DMS53 treated with DMSO at 0.1 percent for 48 hours (cell line): ENCODE results near the gene ZFPL1.

Experiments
- DNase-seq: peaks from one replicate; lab custom pipeline; 2025; ENCODE audit not compliant: unreplicated experiment; lab: John Stamatoyannopoulos, UW

ZFPL1 gene

DNA sequence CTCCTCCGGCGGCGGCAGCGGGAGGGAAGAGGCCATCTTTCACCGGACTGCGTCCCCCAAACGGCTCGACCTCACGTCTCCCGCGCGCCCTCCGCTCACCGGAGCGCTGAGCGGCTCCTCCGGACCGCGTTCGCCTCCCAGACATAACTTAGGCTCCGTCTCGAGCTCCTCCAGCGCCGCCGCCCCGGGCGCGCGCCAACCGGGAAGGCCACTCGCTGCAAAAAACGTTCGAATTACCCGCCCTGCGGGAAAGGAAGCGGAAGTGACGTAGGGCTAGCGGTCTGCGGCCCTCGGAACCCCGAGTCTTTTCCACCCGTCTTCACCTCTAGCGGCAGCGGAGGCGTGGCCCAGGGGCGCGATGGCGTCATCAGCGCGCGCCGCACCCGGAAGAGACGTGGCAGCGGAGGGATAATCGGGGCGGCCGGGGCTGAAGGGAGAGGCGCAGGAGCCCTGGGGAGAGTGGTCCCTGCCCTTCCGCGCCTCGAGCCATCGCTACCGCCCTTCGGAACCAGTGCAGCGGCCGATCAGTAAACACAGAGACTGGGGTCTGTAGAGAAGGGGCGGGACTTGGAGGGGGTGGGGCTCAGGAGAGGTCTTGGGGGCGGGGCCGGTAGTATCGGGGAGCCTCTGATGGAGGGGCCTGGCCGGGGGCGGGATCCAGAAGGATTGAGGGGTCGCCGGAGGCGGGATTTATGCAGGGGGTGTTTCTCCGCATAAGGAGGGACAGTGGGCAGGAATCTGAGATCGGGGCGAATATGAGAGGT is at the start of gene ZFPL1, which contains the start of gene CDCA5:
Gene ZFPL1, plus strand, starts transcription at position 389 of the 764 bp plus-strand sequence. CDS start 477 bp downstream, outside the sequence.
Gene CDCA5, minus strand, starts transcription at position 207 of the 764 bp plus-strand sequence. Its CDS starts 62 bp downstream, at position 145.
- peak; percentile 93 for DNase-seq

DNA sequence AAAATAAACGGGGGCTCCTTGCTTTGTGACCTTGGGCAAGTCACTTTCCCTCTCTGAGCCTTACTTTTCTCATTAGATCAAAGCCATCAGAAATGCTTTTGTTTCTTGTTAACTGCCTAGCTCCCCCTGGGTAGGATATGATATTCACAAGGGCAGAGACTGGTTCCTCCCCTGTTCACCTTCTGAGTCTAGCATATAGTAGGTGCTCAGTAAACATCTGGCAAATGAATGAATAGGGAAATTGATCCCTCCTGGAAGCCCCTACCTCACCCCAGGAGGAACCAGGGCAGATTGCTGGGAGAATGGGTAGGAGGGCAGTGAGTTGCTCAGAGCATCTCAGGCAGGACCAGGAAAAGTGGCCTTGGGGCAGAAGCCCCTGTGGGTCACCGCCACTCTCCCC is 49.6 kb upstream of the ZFPL1 start:
- DNase-seq, result no peak

- DNase-seq, result no peak
These were observed 48.4 kb upstream of the ZFPL1 start for GRCh38 chr11:65035579-65035978.

DNA sequence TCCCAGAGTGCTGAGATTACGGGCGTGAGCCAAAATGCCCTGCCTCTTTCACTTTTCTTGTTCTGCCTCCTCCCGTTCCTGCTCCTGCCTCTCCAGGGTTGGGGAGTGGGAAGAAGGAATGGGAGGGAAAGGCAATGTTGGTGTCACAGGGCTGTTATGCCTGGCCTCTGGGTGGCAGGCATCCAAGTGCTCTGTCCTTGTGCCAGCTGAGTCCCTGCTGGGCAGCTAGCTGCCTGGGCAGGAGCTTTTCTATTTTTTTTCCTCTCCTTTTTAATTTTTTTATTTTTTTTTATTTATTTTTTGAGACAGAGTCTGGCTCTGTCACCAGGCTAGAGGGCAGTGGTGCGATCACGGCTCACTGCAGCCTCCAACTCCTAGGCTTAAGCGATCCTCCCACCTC is 47.1 kb upstream of the ZFPL1 start:
- DNase-seq, result no peak

DNA sequence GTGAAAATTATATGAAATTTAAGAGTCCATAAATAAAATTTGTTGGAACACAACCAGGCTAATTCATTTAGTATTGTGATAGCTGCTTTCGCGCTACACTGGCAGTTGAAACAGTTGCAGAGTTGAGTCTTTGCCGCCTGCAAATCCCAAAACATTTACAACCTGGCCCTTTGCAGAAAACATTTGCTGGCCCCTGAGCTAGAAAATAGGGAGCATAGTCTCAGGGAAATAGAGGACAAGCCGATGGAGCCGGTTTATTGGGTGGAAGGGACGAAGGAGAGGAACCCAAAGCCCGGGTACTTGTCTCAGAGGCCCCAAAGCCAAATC is 43.5 kb upstream of the ZFPL1 start:
- no peak for DNase-seq

GRCh38 chr11:65040847-65041622 is 43.0 kb upstream of the ZFPL1 start, which contains the start of gene SAC3D1:
Gene SAC3D1, plus strand, starts transcription at chr11:65041210. Its CDS starts 83 bp downstream, at chr11:65041293.
- DNase-seq, result peak; percentile 92

DNA sequence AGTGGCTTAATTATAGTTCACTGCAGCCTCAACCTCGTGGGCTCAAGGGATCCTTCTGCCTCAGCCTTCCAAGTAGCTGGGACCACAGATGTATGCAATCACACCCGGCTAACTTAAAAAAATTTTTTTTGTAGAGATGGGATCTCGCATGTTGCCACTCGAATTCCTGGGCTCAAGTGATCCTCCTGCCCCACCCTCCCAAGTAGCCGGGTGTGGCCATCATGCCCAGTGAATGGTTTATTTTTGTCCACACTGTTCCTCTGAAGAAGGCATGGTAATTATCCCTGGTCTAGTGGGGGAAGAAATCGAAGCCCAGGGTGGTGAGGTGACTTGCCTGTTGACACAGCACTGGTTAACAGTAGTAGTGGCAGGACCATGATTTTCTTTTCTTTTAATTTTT is 41.1 kb upstream of the ZFPL1 start:
- DNase-seq, result no peak

DNA sequence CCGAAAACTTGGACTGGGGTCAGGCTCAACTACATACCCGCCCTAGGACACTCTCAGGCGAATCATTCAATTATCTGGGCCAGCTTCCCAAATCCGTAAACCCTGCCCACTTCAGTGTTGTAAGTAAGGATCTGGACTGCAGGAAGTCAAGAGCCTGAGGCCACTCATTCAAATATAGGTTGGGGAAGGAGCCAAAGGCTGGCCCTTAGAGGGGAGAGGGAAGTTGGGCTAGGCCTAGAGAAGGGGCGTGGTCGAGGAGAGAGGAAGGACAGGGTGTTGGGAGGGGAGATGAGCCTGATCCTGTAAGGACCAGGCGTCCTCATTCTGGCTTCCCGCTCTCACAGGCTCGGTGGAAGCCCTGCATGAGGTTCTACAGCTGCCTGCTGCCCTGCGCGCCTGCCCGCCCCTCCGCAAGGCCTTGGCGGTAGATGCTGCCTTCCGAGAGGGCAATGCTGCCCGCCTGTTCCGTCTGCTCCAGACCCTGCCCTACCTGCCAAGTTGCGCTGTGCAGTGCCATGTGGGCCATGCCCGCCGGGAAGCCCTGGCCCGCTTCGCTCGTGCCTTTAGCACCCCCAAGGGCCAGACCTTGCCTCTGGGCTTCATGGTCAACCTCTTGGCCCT is 40.0 kb upstream of the ZFPL1 start:
- no peak for DNase-seq

DNA sequence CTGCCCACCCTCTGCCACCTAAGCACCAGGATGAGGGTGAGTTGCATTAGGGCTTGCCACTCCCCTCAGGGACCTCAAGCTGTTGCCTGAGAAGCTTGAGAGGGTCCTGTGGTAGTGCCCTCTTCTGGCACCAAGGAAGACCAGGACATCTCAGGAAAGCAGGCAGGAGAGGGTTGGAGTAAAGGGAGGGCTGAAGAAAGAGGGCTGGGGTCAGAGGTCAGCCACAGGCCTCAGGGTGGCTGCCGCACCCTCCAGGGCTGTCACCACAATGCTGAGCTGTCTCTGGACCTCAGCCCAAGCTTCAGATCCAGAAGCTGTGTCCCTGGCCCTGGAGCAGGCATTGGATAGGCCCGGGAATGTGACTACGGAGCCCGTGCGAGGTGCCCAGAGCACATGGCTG is 39.0 kb upstream of the ZFPL1 start:
- no peak for DNase-seq

GRCh38 chr11:65045728-65046127 is 38.3 kb upstream of the ZFPL1 start:
- no peak for DNase-seq

GRCh38 chr11:65047581-65048422 is 36.2 kb upstream of the ZFPL1 start:
- no peak for DNase-seq

GRCh38 chr11:65051398-65051858 is 32.6 kb upstream of the ZFPL1 start:
- no peak for DNase-seq

GRCh38 chr11:65053827-65054508 is 30.1 kb upstream of the ZFPL1 start:
- DNase-seq, result no peak

- DNase-seq, result no peak
These were observed 28.5 kb upstream of the ZFPL1 start for GRCh38 chr11:65055538-65055937.

- DNase-seq, result no peak
These were observed 27.0 kb upstream of the ZFPL1 start for GRCh38 chr11:65056999-65057398.

GRCh38 chr11:65057526-65057925 is 26.5 kb upstream of the ZFPL1 start:
- DNase-seq, result no peak

- no peak for DNase-seq
These were observed 26.0 kb upstream of the ZFPL1 start for GRCh38 chr11:65058012-65058411.

DNA sequence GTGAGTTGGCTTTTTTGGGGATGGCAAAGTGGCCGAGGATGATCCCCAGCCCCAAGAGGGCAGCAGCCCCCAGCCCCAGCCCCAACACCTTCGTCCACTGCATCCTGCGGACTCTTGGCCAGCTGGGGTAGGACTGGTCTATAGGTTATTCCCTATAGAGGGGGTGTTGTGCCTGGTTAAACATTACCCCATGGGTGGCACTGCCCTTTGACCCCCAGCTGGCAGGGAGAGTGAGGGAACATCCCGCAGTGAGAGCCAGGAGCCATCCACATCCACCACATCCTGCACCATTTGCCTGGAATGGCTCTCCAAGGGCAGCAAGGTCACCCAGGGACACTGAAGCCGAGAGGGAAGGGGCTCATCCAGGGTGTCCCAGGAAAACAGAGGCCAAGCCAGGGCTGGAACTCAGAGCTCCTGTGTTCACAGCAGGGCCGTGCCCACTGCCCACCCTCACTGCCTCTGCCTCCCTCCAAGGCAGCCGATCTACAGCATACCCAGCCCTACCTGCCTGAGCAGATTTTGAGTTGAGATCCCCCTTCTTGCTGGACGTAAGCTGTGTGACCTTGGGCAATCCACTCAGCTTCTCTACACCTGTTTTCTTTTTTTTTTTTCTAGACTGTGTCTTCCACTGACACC is 25.5 kb upstream of the ZFPL1 start, which contains the start of gene NAALADL1:
Gene NAALADL1, minus strand, starts transcription at position 135 of the 636 bp plus-strand sequence. Its CDS starts 32 bp downstream, at position 103.
- DNase-seq, result no peak

GRCh38 chr11:65059523-65059922 is 24.5 kb upstream of the ZFPL1 start:
- DNase-seq, result no peak
